ENCODE results near the gene KDM5C.

Gene KDM5C

GRCh38 chrX:53247928-53248327, 22.9 kb upstream of the KDM5C start:
- TF ChIP-seq CTCF (IDR thresholded peaks at IDR 0.05; ENCODE audit: low read depth, low read length, missing control alignments) = no peak
- Histone ChIP-seq H3K27me3 (replicated peaks) (peaks cover 3% of the 10 kb centered on the region), H3K27ac (no peak overlapping the region), H3K4me3 (ENCODE audit: low read depth, low read length) (no peak overlapping the region), H3K36me3 (replicated peaks) (no peaks in the 10 kb centered on the region)
- no peak for DNase-seq
- in situ Hi-C loops (cut with HindIII; ENCODE audit: low pct_ligation_motif_present, low sequenced_read_pairs) = no loop called here

- in situ Hi-C loops (cut with HindIII; ENCODE audit: low pct_ligation_motif_present, low sequenced_read_pairs) = no loop called here
- H3K36me3 ChIP-seq (replicated peaks) = no peaks in the 10 kb centered on the region
- H3K27ac ChIP-seq = no peak overlapping the region
- no peak overlapping the region for H3K4me3 ChIP-seq (ENCODE audit: low read depth, low read length)
- H3K27me3 ChIP-seq (replicated peaks) = peaks cover 3% of the 10 kb centered on the region
- DNase-seq = no peak
- TF ChIP-seq CTCF (IDR thresholded peaks at IDR 0.05; ENCODE audit: low read depth, low read length, missing control alignments) = no peak
Measured at GRCh38 chrX:53246231-53246630, 21.2 kb upstream of the KDM5C start.

GRCh38 chrX:53244610-53245009, 19.6 kb upstream of the KDM5C start:
- peak; percentile 40 for TF ChIP-seq CTCF (IDR thresholded peaks at IDR 0.05; ENCODE audit: low read depth, low read length, missing control alignments)
- Histone ChIP-seq H3K36me3 (replicated peaks) (no peaks in the 10 kb centered on the region), H3K27me3 (replicated peaks) (peaks cover 3% of the 10 kb centered on the region), H3K27ac (no peak overlapping the region), H3K4me3 (ENCODE audit: low read depth, low read length) (no peak overlapping the region)
- no peak for DNase-seq
- in situ Hi-C loops (cut with HindIII; ENCODE audit: low pct_ligation_motif_present, low sequenced_read_pairs) = no loop called here

- H3K4me3 ChIP-seq (ENCODE audit: low read depth, low read length) = no peak overlapping the region
- TF ChIP-seq CTCF (IDR thresholded peaks at IDR 0.05; ENCODE audit: low read depth, low read length, missing control alignments) = no peak
- in situ Hi-C loops (cut with HindIII; ENCODE audit: low pct_ligation_motif_present, low sequenced_read_pairs) = no loop called here
- H3K27ac ChIP-seq = no peak overlapping the region
- H3K36me3 ChIP-seq (replicated peaks) = no peaks in the 10 kb centered on the region
- H3K27me3 ChIP-seq (replicated peaks) = no peaks in the 10 kb centered on the region
- no peak for DNase-seq
Measured at GRCh38 chrX:53242310-53242709, 17.3 kb upstream of the KDM5C start.

GRCh38 chrX:53241558-53241957, 16.6 kb upstream of the KDM5C start:
- no peaks in the 10 kb centered on the region for H3K36me3 ChIP-seq (replicated peaks)
- no peak for DNase-seq
- H3K27ac ChIP-seq = no peak overlapping the region
- no peak for TF ChIP-seq CTCF (IDR thresholded peaks at IDR 0.05; ENCODE audit: low read depth, low read length, missing control alignments)
- in situ Hi-C loops (cut with HindIII; ENCODE audit: low pct_ligation_motif_present, low sequenced_read_pairs) = no loop called here
- no peak overlapping the region for H3K4me3 ChIP-seq (ENCODE audit: low read depth, low read length)
- H3K27me3 ChIP-seq (replicated peaks) = no peaks in the 10 kb centered on the region

GRCh38 chrX:53239474-53239873, 14.5 kb upstream of the KDM5C start:
- TF ChIP-seq CTCF (IDR thresholded peaks at IDR 0.05; ENCODE audit: low read depth, low read length, missing control alignments) = peak; percentile 37
- Histone ChIP-seq H3K27ac (no peak overlapping the region), H3K36me3 (replicated peaks) (no peaks in the 10 kb centered on the region), H3K27me3 (replicated peaks) (no peaks in the 10 kb centered on the region), H3K4me3 (ENCODE audit: low read depth, low read length) (no peak overlapping the region)
- no peak for DNase-seq
- in situ Hi-C loops (cut with HindIII; ENCODE audit: low pct_ligation_motif_present, low sequenced_read_pairs) = no loop called here
